Activated T-helper 2 cell treated with anti-CD3 and anti-CD28 coated beads, Interferon-gamma antibody, Interleukin-2, Interleukin-4, amounts not matched to agents 10 μg/mL and 5 μg/mL and 100 μg/mL, durations not matched to agents 14 hours and 24 hours and 36 hours (primary cell): ENCODE results near the gene CEP170. TPM values are rescaled to one million over a fixed set of nuclear protein-coding genes. Genes with fewer than 3 reads are reported as not detected.
A peak's percentile ranks its signal among the peaks of the same experiment; 100 is the strongest.
"Not testable (repeated sequence)": the region's sequence is repeated elsewhere in the genome, so short reads cannot be mapped to it uniquely, and the experiment has no call there.

ENCODE experiments used
- DNase-seq: peaks from one replicate; pipeline ENCODE4 v3.0.0; 2021; ENCODE audit warnings: low spot score
- H3K27ac Mint-ChIP-seq: one replicate; pipeline ENCODE4 v1.8.0; 2021; ENCODE audit warnings: mixed read lengths
- H3K27me3 Mint-ChIP-seq: one replicate; pipeline ENCODE4 v1.8.0; 2021; ENCODE audit warnings: low read depth, mixed read lengths
- H3K36me3 Mint-ChIP-seq: one replicate; pipeline ENCODE4 v1.8.0; 2021; ENCODE audit warnings: low read depth, mixed read lengths
- H3K4me1 Mint-ChIP-seq: one replicate; pipeline ENCODE4 v1.8.0; 2021; ENCODE audit warnings: low read depth, mixed read lengths
- H3K4me3 Mint-ChIP-seq: one replicate; pipeline ENCODE4 v1.8.0; 2021; ENCODE audit warnings: low read depth, mild to moderate bottlenecking, moderate library complexity, mixed read lengths
- H3K9me3 Mint-ChIP-seq: one replicate; pipeline ENCODE4 v1.8.0; 2021; ENCODE audit warnings: mixed read lengths
- intact Hi-C: fragments of 100-400 bp; cut with micrococcal nuclease; formaldehyde crosslinking; loops from one replicate; pipeline ENCODE4 v1.15.1; 2023
- total RNA-seq: library from RNA; stranded (reverse); gene quantifications from 2 replicates; pipeline ENCODE4 v1.2.3, GENCODE V29; 2022

CEP170 gene
- total RNA-seq, 1 donor from 2014 or later: 50.6 TPM

- H3K27me3 Mint-ChIP-seq, H3K4me3 Mint-ChIP-seq, DNase-seq, H3K4me1 Mint-ChIP-seq, intact Hi-C loops, H3K27ac Mint-ChIP-seq, H3K36me3 Mint-ChIP-seq, H3K9me3 Mint-ChIP-seq: not testable (repeated sequence)
These were observed 147.9 kb downstream of the CEP170 start for GRCh38 chr1:243107171-243107570.

- H3K4me1 Mint-ChIP-seq, H3K27ac Mint-ChIP-seq, H3K9me3 Mint-ChIP-seq, H3K27me3 Mint-ChIP-seq, H3K4me3 Mint-ChIP-seq, H3K36me3 Mint-ChIP-seq, intact Hi-C loops, DNase-seq: not testable (repeated sequence)
These were observed 149.3 kb downstream of the CEP170 start for GRCh38 chr1:243105652-243106332.

- H3K9me3 Mint-ChIP-seq, H3K36me3 Mint-ChIP-seq, H3K27me3 Mint-ChIP-seq, DNase-seq, intact Hi-C loops, H3K27ac Mint-ChIP-seq, H3K4me3 Mint-ChIP-seq, H3K4me1 Mint-ChIP-seq: not testable (repeated sequence)
These were observed 150.0 kb downstream of the CEP170 start for GRCh38 chr1:243105104-243105503.

DNA sequence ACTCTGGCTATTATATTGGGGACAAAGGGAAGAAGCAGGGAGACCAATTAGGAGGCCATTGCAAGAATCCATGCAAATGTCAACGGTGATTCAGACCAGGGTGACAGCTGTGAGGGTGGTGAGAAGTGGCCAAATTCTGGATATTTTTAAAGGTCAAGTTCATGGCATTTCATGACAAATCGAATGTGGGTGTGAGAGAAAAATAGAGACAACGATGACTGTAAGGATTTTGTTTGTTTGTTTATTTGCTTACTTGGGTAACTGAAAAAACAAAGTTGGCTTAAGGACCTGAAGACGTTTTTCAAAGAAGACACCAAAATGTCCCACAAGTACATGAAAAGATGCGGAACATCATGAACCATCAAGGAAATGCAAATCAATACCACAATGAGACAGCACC, 150.6 kb downstream of the CEP170 start:
- H3K4me1 Mint-ChIP-seq, H3K4me3 Mint-ChIP-seq, H3K27ac Mint-ChIP-seq, DNase-seq, H3K9me3 Mint-ChIP-seq, H3K27me3 Mint-ChIP-seq, H3K36me3 Mint-ChIP-seq, intact Hi-C loops: not testable (repeated sequence)

GRCh38 chr1:243101551-243102050, 153.5 kb downstream of the CEP170 start:
- H3K4me1 Mint-ChIP-seq, H3K27me3 Mint-ChIP-seq, H3K9me3 Mint-ChIP-seq, H3K36me3 Mint-ChIP-seq: not testable (repeated sequence)
- intact Hi-C loops: loop anchor here (1.0 kb wide), 1 partner anchor 154 kb away; the partner anchor contains the start of gene CEP170
- Mint-ChIP-seq H3K4me3 (peak overlapping the region; percentile 86), H3K27ac (peak overlapping the region; percentile 92)
- DNase-seq: peak; percentile 75

DNA sequence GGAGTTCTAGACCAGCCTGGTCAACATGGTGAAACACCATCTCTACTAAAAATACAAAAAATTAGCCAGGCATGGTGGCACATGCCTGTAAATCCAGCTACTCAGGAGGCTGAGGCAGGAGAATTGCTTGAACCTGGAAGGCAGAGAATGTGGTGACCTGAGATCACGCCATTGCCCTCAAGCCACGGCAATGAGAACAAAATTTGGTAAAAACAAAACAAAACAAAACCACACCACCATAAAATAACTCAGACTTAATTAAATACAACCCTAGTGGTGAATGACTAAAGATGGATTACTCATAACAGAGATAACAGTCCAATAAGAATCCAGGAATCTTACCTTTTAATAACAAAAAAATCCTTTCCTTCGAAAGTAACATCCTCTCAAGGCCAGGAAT, 167.7 kb downstream of the CEP170 start:
- intact Hi-C loops, H3K4me3 Mint-ChIP-seq, H3K27me3 Mint-ChIP-seq, DNase-seq, H3K4me1 Mint-ChIP-seq, H3K9me3 Mint-ChIP-seq, H3K36me3 Mint-ChIP-seq, H3K27ac Mint-ChIP-seq: not testable (repeated sequence)

Other genes with a start within 250 kb of the CEP170 start
- gene SDCCAG8, start 760 bp upstream of the CEP170 start, total RNA-seq: 18.1 and 25.4 TPM in 2 replicates